ENCODE measurements around the gene LINGO1.

GRCh38 chr15:77632534-77633133 is at the start of gene LINGO1:
- TF ChIP-seq CTCF (IDR thresholded peaks at IDR 0.05) (no peak), POLR2A (IDR thresholded peaks at IDR 0.05) (no peak)
